HepG2 (cell line): ENCODE results near the gene PRR12. TPM values are rescaled to one million over a fixed set of nuclear protein-coding genes. Genes with fewer than 3 reads are reported as not detected.

Experiments
- EZH2 ChIP-seq: conservative IDR thresholded peaks from 2 replicates; pipeline ENCODE4 v1.6.1; 2012; ENCODE audit warnings: mild to moderate bottlenecking, low read depth, low read length, moderate library complexity
- HHEX ChIP-seq: IDR thresholded peaks from 2 replicates; pipeline ENCODE4 v1.6.1; 2016; ENCODE audit warnings: control low read depth
- HNF4G ChIP-seq, 2 experiments: sonication (generic) in 1 of 2; formaldehyde crosslinking in 1 of 2; IDR thresholded peaks; 2 replicates each; pipeline versions ENCODE4 v1.4.0 to v1.6.1; 2011 to 2020; ENCODE audit warnings: borderline replicate concordance in 2 of 2, low read depth in 2 of 2, mild to moderate bottlenecking in 2 of 2, low read length in 1 of 2, missing genetic modification reagents in 1 of 2, moderate library complexity in 1 of 2
- ISX ChIP-seq: sonication (generic); formaldehyde crosslinking; conservative IDR thresholded peaks from 2 replicates; pipeline ENCODE4 v1.5.0; 2020; ENCODE audit warnings: missing genetic modification reagents
- MAFF ChIP-seq: IDR thresholded peaks from 2 replicates; pipeline ENCODE4 v1.6.1; 2011; ENCODE audit warnings: low read depth, low read length, improper control_type of control experiment
- MAFK ChIP-seq, 2 experiments: IDR thresholded peaks in 1 of 2; conservative IDR thresholded peaks in 1 of 2; 2 replicates each; pipeline ENCODE4 v1.6.1; 2011; ENCODE audit warnings: improper control_type of control experiment in 2 of 2, low read length in 2 of 2
- MED1 ChIP-seq: sonication (generic); formaldehyde crosslinking; IDR thresholded peaks from 2 replicates; pipeline ENCODE4 v1.4.0; 2020; ENCODE audit warnings: missing genetic modification reagents
- NFIC ChIP-seq: IDR thresholded peaks from 2 replicates; pipeline ENCODE4 v1.6.1; 2012; ENCODE audit warnings: mild to moderate bottlenecking, low read length, inconsistent platforms
- SMC3 ChIP-seq: IDR thresholded peaks from 2 replicates; pipeline ENCODE4 v1.6.1; 2011; ENCODE audit warnings: low read length, improper control_type of control experiment
- ZNF232 ChIP-seq: sonication (generic); formaldehyde crosslinking; IDR thresholded peaks from 2 replicates; pipeline ENCODE4 v1.4.0; 2020; ENCODE audit warnings: missing genetic modification reagents, borderline replicate concordance
- ZNF274 ChIP-seq: sonication (generic); formaldehyde crosslinking; IDR thresholded peaks from 2 replicates; pipeline ENCODE4 v1.5.1; 2020; ENCODE audit warnings: mild to moderate bottlenecking, missing genetic modification reagents
- ZNF383 ChIP-seq: sonication (generic); formaldehyde crosslinking; IDR thresholded peaks from 2 replicates; pipeline ENCODE4 v1.4.0; 2020; ENCODE audit warnings: missing genetic modification reagents, mild to moderate bottlenecking, borderline replicate concordance
- ZNF446 ChIP-seq: sonication (generic); formaldehyde crosslinking; IDR thresholded peaks from 2 replicates; pipeline ENCODE4 v1.5.0; 2020; ENCODE audit warnings: mild to moderate bottlenecking, missing genetic modification reagents
- ZNF678 ChIP-seq: sonication (generic); formaldehyde crosslinking; IDR thresholded peaks from 2 replicates; pipeline ENCODE4 v1.4.0; 2020; ENCODE audit warnings: mild to moderate bottlenecking, missing genetic modification reagents
- ZNF720 ChIP-seq: sonication (generic); formaldehyde crosslinking; IDR thresholded peaks from 2 replicates; pipeline ENCODE4 v1.4.0; 2020; ENCODE audit warnings: missing genetic modification reagents
- ZNF83 ChIP-seq: sonication (generic); formaldehyde crosslinking; IDR thresholded peaks from 2 replicates; pipeline ENCODE4 v1.4.0; 2020; ENCODE audit warnings: missing genetic modification reagents, mild to moderate bottlenecking, borderline replicate concordance
- polyA plus RNA-seq, 8 experiments: library from polyadenylated mRNA; depleted of rRNA in 3 of 8; stranded (reverse) in 7 of 8; unstranded in 1 of 8; fragments of >200 nt; fragmentation: Illumina TruSeq in 4 of 8; extraction: Trizol in 4 of 8; gene quantifications; 2 replicates each; pipeline versions ENCODE4 v1.2.1 to v1.2.3, GENCODE V29; 2011 to 2016; ENCODE audit warnings: low read depth in 4 of 8, missing spikeins in 1 of 8, mixed read lengths in 1 of 8; ENCODE audit not compliant: insufficient read depth in 1 of 8
- total RNA-seq, 5 experiments: library from RNA; depleted of rRNA; stranded (reverse); fragments of >200 nt; fragmentation: Illumina TruSeq; extraction: Trizol; gene quantifications; 2 replicates each; pipeline ENCODE4 v1.2.3, GENCODE V29; 2016; ENCODE audit warnings: low read depth in 1 of 5
- TF ChIP-seq, protein P1 (sequence below): sonication (generic); formaldehyde crosslinking; IDR thresholded peaks from 2 replicates; pipeline ENCODE4 v1.4.0; 2020; ENCODE audit warnings: missing genetic modification reagents, borderline replicate concordance
- TF ChIP-seq, protein P2 (sequence below): sonication (generic); formaldehyde crosslinking; IDR thresholded peaks from 2 replicates; pipeline ENCODE4 v1.4.0; 2020; ENCODE audit warnings: missing genetic modification reagents, borderline replicate concordance
- TF ChIP-seq, protein P3 (sequence below): sonication (generic); formaldehyde crosslinking; IDR thresholded peaks from 2 replicates; pipeline ENCODE4 v1.5.0; 2020; ENCODE audit warnings: missing genetic modification reagents, mild to moderate bottlenecking, borderline replicate concordance

PRR12 gene
- total and polyA plus RNA-seq, 2 of the 13 experiments (the other 11 are each of a cell fraction or from before 2014, with no cell fraction given) = 0.62 to 1.5 TPM

DNA sequence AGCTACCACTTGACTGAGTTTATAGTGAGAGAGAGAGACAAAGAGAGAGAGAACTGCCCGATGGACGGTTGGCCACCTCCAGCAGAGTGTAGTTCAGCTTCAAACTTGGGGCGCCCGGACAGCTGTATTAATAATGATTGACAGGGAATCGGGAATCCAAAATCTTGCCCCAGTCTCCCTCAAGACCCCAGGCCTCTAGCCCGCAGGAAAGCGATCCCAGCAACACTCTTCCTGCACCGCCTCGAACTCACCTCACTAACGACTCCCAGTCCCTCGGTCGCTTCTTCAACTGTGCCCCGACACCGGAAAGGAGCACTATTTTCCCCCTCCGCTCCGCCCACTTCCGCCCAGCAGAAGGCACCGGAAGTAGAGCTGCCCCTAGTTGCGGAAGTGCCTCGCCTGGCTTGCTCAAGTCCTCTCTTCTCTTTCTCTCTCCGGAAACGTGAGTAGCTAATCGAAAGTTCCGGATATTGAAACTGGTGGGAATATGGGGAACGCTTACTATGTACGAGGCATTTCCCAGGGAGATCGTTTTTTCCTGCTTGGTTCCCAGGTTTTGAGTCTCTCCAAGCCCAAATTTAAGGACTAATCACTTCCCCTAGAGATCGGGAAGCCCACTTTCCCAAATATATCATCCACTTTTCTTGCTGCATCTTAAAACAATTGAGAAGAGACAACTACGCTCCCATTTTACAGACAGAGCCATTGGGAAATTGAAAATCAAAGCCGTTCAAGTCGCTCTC is 10.5 kb upstream of the PRR12 start, which contains the start of gene NOSIP (continued):
- TF ChIP-seq, protein P1, sequence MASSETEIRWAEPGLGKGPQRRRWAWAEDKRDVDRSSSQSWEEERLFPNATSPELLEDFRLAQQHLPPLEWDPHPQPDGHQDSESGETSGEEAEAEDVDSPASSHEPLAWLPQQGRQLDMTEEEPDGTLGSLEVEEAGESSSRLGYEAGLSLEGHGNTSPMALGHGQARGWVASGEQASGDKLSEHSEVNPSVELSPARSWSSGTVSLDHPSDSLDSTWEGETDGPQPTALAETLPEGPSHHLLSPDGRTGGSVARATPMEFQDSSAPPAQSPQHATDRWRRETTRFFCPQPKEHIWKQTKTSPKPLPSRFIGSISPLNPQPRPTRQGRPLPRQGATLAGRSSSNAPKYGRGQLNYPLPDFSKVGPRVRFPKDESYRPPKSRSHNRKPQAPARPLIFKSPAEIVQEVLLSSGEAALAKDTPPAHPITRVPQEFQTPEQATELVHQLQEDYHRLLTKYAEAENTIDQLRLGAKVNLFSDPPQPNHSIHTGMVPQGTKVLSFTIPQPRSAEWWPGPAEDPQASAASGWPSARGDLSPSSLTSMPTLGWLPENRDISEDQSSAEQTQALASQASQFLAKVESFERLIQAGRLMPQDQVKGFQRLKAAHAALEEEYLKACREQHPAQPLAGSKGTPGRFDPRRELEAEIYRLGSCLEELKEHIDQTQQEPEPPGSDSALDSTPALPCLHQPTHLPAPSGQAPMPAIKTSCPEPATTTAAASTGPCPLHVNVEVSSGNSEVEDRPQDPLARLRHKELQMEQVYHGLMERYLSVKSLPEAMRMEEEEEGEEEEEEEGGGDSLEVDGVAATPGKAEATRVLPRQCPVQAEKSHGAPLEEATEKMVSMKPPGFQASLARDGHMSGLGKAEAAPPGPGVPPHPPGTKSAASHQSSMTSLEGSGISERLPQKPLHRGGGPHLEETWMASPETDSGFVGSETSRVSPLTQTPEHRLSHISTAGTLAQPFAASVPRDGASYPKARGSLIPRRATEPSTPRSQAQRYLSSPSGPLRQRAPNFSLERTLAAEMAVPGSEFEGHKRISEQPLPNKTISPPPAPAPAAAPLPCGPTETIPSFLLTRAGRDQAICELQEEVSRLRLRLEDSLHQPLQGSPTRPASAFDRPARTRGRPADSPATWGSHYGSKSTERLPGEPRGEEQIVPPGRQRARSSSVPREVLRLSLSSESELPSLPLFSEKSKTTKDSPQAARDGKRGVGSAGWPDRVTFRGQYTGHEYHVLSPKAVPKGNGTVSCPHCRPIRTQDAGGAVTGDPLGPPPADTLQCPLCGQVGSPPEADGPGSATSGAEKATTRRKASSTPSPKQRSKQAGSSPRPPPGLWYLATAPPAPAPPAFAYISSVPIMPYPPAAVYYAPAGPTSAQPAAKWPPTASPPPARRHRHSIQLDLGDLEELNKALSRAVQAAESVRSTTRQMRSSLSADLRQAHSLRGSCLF (CRISPR knock-in tag) = no peak
- 0 out of 2 replicates have a peak, but pooled peaks have one; percentile 56 for TF ChIP-seq ZNF232 (CRISPR knock-in tag)
- no peak for TF ChIP-seq SMC3
- no peak for TF ChIP-seq MAFK (conservative IDR thresholded peaks at IDR 0.05 in 1 of 2, IDR thresholded peaks at IDR 0.05 in 1 of 2; ENCODE audit: low read length in 2 of 2)
- TF ChIP-seq NFIC = peak; percentile 57; the same call in 1 of the 2 replicates
- peak; percentile 75 for TF ChIP-seq MED1 (CRISPR knock-in tag)
- TF ChIP-seq ZNF446 (CRISPR knock-in tag) = no peak
- TF ChIP-seq ZNF678 (CRISPR knock-in tag) = no peak
- no peak for TF ChIP-seq EZH2
- no peak for TF ChIP-seq MAFF
- no peak for TF ChIP-seq HNF4G (IDR thresholded peaks at IDR 0.05; ENCODE audit: borderline replicate concordance, low read depth, low read length)
- no peak for TF ChIP-seq HNF4G (CRISPR knock-in tag; IDR thresholded peaks at IDR 0.05; ENCODE audit: borderline replicate concordance, low read depth)
- no peak for TF ChIP-seq HHEX
- no peak for TF ChIP-seq ZNF383 (CRISPR knock-in tag)
- TF ChIP-seq, protein P2, sequence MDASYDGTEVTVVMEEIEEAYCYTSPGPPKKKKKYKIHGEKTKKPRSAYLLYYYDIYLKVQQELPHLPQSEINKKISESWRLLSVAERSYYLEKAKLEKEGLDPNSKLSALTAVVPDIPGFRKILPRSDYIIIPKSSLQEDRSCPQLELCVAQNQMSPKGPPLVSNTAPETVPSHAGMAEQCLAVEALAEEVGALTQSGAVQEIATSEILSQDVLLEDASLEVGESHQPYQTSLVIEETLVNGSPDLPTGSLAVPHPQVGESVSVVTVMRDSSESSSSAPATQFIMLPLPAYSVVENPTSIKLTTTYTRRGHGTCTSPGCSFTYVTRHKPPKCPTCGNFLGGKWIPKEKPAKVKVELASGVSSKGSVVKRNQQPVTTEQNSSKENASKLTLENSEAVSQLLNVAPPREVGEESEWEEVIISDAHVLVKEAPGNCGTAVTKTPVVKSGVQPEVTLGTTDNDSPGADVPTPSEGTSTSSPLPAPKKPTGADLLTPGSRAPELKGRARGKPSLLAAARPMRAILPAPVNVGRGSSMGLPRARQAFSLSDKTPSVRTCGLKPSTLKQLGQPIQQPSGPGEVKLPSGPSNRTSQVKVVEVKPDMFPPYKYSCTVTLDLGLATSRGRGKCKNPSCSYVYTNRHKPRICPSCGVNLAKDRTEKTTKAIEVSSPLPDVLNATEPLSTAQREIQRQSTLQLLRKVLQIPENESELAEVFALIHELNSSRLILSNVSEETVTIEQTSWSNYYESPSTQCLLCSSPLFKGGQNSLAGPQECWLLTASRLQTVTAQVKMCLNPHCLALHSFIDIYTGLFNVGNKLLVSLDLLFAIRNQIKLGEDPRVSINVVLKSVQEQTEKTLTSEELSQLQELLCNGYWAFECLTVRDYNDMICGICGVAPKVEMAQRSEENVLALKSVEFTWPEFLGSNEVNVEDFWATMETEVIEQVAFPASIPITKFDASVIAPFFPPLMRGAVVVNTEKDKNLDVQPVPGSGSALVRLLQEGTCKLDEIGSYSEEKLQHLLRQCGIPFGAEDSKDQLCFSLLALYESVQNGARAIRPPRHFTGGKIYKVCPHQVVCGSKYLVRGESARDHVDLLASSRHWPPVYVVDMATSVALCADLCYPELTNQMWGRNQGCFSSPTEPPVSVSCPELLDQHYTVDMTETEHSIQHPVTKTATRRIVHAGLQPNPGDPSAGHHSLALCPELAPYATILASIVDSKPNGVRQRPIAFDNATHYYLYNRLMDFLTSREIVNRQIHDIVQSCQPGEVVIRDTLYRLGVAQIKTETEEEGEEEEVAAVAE = peak; percentile 86; the same call in 1 of the 2 replicates
- TF ChIP-seq ZNF720 = no peak
- TF ChIP-seq, protein P3, sequence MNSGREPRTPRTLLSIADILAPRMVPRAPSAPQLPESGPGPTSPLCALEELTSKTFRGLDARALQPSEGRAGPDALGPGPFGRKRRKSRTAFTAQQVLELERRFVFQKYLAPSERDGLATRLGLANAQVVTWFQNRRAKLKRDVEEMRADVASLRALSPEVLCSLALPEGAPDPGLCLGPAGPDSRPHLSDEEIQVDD = no peak
- no peak for TF ChIP-seq ZNF83 (CRISPR knock-in tag)
- TF ChIP-seq ISX (CRISPR knock-in tag) = no peak
- no peak for TF ChIP-seq ZNF274 (CRISPR knock-in tag)
